HG03432 (cell line): ENCODE measurements around the gene OGDH.

ENCODE experiments used
- ATAC-seq: cut with Tn5 transposase; IDR thresholded peaks from one replicate; pipeline ENCODE4 v1.9.1; 2021; ENCODE audit warnings: mild to moderate bottlenecking, moderate library complexity; ENCODE audit not compliant: unreplicated experiment

OGDH gene

GRCh38 chr7:44637788-44638594, 31.6 kb downstream of the OGDH start:
- peak; percentile 53 for ATAC-seq

GRCh38 chr7:44638611-44639557, 32.5 kb downstream of the OGDH start:
- peak; percentile 82 for ATAC-seq

- ATAC-seq: peak; percentile 6
These were observed 33.4 kb downstream of the OGDH start for GRCh38 chr7:44639671-44640321.

DNA sequence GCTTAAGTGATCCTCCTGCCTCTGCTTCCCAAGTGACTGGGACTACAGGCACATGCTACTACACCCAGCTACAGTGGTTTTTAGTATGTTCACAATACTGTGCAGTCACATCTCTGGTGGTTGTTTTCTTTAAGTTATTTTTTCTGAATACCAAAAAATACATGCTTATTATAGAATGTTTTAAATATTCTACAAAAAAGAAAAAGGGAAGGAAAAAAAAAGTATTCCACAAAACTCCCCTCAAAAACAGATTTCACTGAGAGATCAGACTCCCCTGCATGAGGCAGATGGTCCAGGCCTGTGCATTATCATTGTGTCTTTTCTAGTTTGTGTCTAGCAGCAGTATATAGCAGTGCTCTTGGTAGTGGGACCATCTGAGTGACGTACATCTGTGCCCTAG, 36.8 kb downstream of the OGDH start:
- no peak for ATAC-seq

DNA sequence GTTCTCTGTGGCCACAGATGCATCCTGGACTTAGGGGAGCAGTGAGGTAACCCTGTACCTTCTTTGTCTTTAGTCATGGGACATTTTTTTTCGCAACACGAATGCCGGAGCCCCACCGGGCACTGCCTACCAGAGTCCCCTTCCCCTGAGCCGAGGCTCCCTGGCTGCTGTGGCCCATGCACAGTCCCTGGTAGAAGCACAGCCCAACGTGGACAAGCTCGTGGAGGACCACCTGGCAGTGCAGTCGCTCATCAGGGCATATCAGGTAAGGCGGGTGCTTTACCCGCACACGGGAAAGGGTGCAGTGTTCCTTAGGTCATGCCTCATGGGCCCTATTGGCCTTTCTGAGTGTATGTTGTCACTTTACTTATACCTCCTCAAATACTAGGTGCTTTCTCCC, 38.8 kb downstream of the OGDH start:
- no peak for ATAC-seq

GRCh38 chr7:44645696-44646095, 39.3 kb downstream of the OGDH start:
- no peak for ATAC-seq

DNA sequence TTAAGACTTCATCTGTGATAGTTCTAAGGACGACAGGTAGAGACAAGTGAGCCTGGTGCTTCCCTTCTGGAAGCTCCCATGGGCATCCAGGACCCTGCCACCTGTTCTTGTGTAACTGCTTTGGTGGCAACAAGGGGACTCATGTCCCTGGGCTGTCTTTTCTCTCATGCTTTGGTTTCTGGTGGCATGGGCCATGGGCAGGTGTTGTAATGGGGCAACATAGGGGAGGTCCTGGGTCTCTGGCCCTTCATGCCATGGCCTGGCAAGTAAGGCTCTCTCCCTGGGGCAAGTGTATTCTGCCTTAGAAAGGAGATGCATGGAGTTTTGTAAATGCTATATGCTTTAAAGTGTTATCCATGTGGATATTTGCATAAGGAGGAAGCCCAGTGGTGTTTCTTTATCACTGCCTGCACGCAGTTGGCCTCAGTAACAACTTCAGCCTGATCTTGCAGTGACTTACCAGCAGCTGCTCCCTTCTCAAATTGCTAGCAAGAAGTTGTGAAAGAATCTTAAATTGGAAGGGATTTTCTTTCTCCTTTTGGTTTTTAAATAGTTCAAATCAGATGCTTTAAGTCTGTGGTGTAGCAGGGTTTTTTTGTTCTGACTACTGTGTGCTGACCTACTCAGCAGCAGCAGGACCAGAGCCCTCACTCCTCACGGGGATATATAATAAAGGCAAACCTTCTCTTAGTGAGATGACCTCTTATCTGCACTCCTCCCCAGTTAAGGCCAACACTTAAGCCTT, 39.9 kb downstream of the OGDH start:
- no peak for ATAC-seq

- ATAC-seq: no peak
These were observed 40.7 kb downstream of the OGDH start for GRCh38 chr7:44646921-44647636.

- ATAC-seq: no peak
These were observed 41.7 kb downstream of the OGDH start for GRCh38 chr7:44647981-44648714.

DNA sequence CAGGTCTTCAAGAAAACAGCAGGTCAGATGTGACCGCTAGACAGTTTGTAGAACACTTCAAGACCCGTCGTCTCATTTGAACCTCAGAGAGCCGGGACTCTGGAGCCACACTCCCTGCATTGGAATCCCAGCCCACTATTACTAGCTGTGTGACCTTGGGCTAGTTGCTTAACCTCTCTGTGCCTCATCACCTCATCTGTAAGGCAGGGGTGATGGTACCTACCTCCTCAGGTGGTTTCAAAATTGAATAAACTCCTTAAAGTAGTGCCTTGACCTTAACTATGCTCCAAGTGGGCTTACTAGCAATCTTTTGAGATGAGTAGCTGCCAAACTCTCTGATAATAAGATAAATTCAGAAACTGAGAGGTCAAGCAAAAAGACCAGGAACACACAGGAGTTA, 43.8 kb downstream of the OGDH start:
- no peak for ATAC-seq

GRCh38 chr7:44650772-44651171, 44.3 kb downstream of the OGDH start:
- no peak for ATAC-seq

DNA sequence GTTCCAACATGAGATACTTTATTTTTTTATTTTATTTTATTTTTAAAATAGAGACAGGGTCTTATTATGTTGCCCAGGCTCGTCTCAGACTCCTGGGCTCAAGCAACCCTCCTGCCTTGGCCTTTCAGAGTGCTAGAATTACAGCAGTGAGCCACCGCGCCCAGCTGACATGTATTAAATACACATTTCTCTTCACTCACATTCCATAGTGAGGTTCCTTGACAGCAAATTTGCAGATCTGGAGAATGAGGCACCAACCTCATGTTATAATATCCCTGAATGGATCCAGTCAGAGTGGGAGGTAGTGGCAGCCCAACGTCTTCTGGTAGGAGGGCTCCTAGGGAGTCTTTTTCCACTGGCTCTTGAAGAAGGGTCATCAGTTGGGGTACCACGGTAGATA, 46.1 kb downstream of the OGDH start:
- no peak for ATAC-seq

DNA sequence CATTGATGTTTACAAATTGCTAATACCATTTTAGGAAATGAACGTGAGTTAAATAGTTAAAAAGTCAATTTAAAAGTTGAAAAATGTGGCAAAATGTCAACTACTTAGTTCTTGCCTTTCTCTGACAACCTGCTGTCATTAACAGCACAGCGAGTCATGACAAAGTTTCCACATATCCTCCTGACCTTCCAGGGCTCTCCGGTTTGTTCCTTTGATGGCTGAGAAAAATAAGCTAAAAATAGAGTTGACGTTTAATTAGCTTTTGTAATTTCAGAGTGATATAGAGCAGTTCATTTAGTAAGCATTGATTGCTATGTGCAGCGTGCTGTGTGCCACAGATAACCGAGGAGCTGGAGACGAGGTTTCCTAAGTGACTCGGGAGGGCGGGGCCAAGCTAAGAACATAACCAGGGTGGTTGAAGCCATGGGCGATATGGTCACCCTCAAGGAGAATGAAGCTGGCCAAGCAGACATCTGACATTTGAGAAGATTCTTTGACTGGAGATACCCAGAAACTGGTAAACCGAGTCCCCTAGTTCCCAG, 47.9 kb downstream of the OGDH start:
- ATAC-seq: no peak

GRCh38 chr7:44655341-44655740, 48.9 kb downstream of the OGDH start:
- no peak for ATAC-seq

DNA sequence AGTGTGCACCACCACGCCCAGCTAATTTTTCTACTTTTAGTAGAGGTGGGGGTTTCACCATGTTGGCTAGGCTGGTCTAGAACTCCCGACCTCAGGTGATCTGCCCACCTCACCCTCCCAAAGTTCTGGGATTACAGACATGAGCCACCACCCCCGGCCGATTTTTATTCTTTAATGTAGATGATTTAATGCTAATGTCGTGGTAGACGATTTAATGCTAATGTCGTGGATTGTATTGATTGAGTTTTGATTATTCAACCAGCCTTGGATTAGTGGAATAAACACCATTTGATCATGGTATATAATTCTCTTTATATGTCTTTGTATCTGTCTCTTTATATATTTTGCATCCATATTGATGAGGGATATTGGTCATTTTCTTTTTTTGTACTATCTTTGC, 52.6 kb downstream of the OGDH start:
- ATAC-seq: no peak

- ATAC-seq: no peak
These were observed 54.8 kb downstream of the OGDH start for GRCh38 chr7:44661233-44661632.

DNA sequence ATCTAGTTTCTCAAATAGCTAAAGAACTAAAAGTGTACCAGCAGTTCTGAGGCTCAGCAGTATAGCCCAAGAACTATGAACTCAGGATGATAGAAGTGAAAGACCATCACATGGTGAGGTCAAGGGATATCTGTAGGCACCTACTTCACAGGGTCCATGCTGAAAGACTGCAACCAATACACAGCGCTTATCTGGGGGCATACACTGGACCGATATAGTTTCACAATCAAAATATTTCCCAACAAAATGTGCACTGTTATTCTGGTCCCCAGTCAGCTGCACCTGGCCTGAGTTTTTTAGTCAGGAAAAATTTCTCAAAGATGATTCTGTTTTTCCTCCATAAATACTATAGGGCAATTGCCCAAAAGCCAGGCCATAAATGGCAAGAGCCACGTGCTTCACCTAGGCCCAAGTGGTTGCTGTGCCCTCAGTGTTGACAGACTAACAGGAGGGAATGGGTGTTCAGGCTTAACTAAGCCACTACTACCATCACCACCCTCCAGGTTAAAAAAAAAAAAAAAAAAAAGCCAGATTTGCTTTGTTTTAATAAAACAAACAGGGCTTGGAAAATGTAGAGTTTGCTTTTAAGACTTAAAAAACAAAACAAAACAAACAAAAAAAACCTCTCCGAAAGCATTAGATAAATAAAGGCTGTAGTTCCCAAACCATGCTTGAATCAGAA, 58.5 kb downstream of the OGDH start:
- no peak for ATAC-seq

DNA sequence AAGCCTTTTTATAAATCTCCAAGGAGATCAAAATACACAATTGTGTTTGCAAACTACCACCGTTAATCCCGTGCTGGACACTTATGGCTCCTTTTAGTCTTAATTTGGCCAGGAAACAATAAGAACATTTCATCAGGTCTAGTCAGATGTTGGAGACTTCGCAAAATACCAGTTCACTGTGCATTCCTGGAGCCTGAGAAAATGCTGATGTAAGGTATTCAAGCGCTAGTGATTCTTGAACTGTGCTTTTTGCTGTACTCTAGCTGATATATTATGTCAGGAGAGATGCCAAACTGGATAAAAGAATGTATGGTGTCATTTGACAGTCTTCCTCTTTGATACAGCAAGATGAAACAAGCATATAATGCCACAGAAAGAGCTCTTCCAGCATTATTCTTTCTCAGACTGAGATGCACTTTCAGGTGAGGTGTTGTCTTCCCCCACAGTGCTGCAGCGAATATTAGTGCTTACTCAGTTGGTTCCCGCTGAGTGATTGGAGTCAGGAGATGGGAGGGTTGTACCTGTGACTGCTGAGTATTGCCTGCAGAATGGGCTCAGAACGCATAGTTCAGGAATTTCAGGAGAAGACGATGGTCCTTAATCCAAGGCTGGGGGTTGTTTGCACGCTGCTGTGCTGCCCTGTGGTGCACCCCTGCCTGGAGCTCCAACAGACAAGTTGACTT, 59.2 kb downstream of the OGDH start:
- ATAC-seq: no peak
